Memory B cell (primary cell): Measurements from ENCODE around the gene FZR1.
A peak's percentile ranks its signal among the peaks of the same experiment; 100 is the strongest.

Source experiments
- ATAC-seq: fragments of 150-1000 bp; cut with Tn5 transposase; 2 replicates; pipeline ENCODE4 v1.10.0; 2021; ENCODE audit warnings: low read depth, mild to moderate bottlenecking, moderate library complexity
- DNase-seq, 2 donors: peaks; one replicate each; pipeline ENCODE4 v3.0.0; 2022; ENCODE audit warnings: low spot score in 2 of 2
- H3K27ac Mint-ChIP-seq: one replicate; pipeline ENCODE4 v1.8.0; 2022; ENCODE audit warnings: mild to moderate bottlenecking, moderate library complexity, mixed read lengths
- H3K27me3 Mint-ChIP-seq: one replicate; pipeline ENCODE4 v1.8.0; 2022; ENCODE audit warnings: mixed read lengths
- H3K36me3 Mint-ChIP-seq: one replicate; pipeline ENCODE4 v1.8.0; 2022; ENCODE audit warnings: mild to moderate bottlenecking, mixed read lengths
- H3K4me1 Mint-ChIP-seq: one replicate; pipeline ENCODE4 v1.8.0; 2022; ENCODE audit warnings: mixed read lengths
- H3K4me3 Mint-ChIP-seq: one replicate; pipeline ENCODE4 v1.8.0; 2022; ENCODE audit warnings: mild to moderate bottlenecking, moderate library complexity, mixed read lengths
- H3K9me3 Mint-ChIP-seq: one replicate; pipeline ENCODE4 v1.8.0; 2022; ENCODE audit warnings: mixed read lengths

FZR1 gene

DNA sequence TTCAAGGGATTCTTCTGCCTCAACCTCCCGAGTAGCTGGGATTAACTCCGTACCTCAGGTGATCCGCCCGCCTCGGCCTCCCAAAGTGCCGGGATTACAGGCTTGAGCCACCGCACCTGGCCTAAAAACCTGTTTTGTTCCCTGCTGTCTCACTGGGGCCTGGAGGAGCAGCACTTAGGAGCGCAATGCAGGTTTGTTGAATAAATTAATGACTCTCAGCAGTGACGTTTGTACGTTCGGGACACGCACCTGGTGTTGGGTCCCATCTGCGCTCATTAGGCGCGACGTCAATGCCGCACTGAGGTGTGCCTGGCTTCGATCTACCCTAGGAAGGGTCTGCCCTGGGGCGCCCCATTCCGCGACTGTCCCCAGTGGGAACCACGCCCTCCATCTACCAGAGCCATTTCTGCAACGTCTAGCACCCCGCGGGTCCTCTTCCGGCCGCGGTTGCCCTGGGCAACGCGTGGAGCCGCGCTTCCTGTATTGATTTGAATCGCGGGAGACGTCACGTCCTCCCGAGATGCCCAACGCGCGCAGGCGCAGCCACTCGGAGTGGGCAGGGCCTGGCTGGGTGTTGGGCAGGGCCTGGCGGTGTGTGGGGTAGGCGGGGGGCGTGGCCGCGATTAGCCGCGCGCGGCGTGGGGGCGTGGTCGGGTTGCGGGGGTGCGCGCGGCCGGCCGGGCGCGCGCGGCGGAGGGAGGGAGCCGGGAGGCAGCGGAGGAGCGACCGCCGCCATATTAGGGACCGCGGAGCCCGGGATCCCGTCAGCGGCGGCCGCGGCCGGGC lies at the start of gene FZR1:
Gene FZR1, plus strand, starts transcription at position 714 of the 786 bp plus-strand sequence. CDS start 16,679 bp downstream, outside the sequence.
- Mint-ChIP-seq H3K27ac (peak within 1 kb of the TSS; percentile 96), H3K27me3 (no peaks in the 10 kb centered on the region), H3K4me1 (peaks cover 29% of the 10 kb centered on the region), H3K4me3 (peak within 1 kb of the TSS; percentile 92), H3K9me3 (no peaks in the 10 kb centered on the region), H3K36me3 (peaks cover 5% of the 10 kb centered on the region)
- ATAC-seq: peak; percentile 90
- DNase-seq: peak; percentile 96 to 99

DNA sequence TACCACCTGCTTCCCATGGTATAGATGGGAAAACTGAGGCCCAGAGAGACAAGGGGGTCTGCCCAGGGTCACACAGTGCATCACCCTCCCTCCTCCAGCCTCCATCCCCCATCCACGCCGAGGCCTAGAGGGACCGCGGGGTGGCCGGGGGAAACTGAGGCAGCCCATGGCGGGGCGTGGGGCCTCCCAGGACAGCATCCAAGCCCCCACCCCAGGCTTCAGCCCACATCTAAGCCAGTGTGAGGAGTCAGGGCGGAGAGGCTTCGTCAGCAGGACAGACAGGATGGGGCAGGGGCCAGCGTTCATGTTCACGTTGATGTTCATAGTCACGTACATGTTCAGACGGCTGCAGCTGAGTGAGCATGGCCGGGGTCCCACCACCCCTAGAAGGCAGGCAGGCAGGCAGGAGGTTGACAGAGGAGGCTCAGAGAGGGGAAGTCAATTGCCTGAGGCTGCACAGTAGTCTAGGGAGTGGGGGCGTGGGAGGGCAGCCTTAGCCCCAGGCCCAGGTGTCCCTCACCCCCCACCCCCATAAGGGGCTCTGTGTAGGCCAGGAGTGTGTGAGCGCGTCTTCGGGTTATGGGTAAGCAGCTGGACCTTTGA lies 49.1 kb upstream of the FZR1 start:
- Mint-ChIP-seq H3K36me3 (peaks cover 10% of the 10 kb centered on the region), H3K27me3 (no peaks in the 10 kb centered on the region), H3K4me1 (no peaks in the 10 kb centered on the region), H3K9me3 (no peaks in the 10 kb centered on the region), H3K27ac (no peak overlapping the region), H3K4me3 (no peak overlapping the region)
- no peak for DNase-seq
- no peak for ATAC-seq

GRCh38 chr19:3457528-3458228 lies 48.4 kb upstream of the FZR1 start:
- peaks cover 7% of the 10 kb centered on the region for H3K36me3 Mint-ChIP-seq
- no peak overlapping the region for H3K27ac Mint-ChIP-seq
- DNase-seq: no peak
- H3K9me3 Mint-ChIP-seq: no peaks in the 10 kb centered on the region
- ATAC-seq: no peak
- no peak overlapping the region for H3K4me3 Mint-ChIP-seq
- H3K27me3 Mint-ChIP-seq: no peaks in the 10 kb centered on the region
- H3K4me1 Mint-ChIP-seq: no peaks in the 10 kb centered on the region

- Mint-ChIP-seq H3K27me3 (no peaks in the 10 kb centered on the region), H3K27ac (no peak overlapping the region), H3K4me3 (no peak overlapping the region), H3K9me3 (no peaks in the 10 kb centered on the region), H3K4me1 (no peaks in the 10 kb centered on the region), H3K36me3 (peaks cover 5% of the 10 kb centered on the region)
- DNase-seq: no peak
- ATAC-seq: no peak
Measured at GRCh38 chr19:3458229-3459088, 47.7 kb upstream of the FZR1 start.

- Mint-ChIP-seq H3K27ac (no peak overlapping the region), H3K36me3 (peaks cover 5% of the 10 kb centered on the region), H3K9me3 (no peaks in the 10 kb centered on the region), H3K27me3 (no peaks in the 10 kb centered on the region), H3K4me1 (no peaks in the 10 kb centered on the region), H3K4me3 (no peak overlapping the region)
- DNase-seq (no peak), ATAC-seq (no peak)
Measured at GRCh38 chr19:3459089-3459881, 46.8 kb upstream of the FZR1 start.

- H3K27me3 Mint-ChIP-seq: no peaks in the 10 kb centered on the region
Measured at GRCh38 chr19:3459965-3460582, 46.0 kb upstream of the FZR1 start.

DNA sequence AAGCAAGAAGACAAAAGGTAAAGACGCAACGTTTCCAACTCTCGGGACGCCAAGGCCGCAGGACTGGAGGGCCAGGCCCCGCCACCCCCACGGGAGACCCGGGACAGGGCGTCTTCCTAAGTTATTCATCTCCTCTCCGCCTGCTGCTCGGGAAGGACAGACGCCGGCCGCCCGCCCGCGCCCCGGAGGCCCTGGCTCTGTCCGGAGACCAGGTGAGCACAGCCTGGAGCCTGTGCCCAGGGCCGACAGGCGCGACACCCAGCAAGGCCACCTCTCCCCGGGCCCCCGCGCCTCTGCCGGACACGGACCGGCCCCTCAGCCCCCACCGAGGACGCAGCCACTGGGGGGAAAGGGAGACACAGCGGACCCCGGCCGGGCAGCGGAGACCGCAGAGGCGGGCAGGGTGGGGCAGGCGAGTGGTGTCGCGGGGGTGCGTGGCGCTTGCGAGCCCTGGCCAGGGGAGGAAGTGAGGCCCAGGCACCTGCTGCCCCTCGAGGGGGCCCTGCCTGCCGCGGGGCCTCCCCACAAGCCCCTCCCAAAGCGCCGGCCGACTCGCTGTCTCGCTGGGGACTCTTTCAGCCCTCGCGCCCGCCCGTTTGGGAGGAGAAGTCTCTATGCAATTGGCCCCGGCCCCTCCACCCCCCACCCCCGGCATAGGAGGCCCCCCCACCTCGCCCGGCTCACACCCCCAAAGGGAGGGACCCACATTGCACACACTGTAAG lies 43.0 kb upstream of the FZR1 start:
- DNase-seq (no peak), ATAC-seq (no peak)
- no peak overlapping the region for H3K27ac Mint-ChIP-seq
- H3K9me3 Mint-ChIP-seq: peaks cover 2% of the 10 kb centered on the region
- H3K4me3 Mint-ChIP-seq: no peak overlapping the region
- no peaks in the 10 kb centered on the region for H3K4me1 Mint-ChIP-seq
- no peaks in the 10 kb centered on the region for H3K27me3 Mint-ChIP-seq
- H3K36me3 Mint-ChIP-seq: peaks cover 8% of the 10 kb centered on the region

More at GRCh38 chr19:3459965-3460582, 46.0 kb upstream of the FZR1 start:
- no peaks in the 10 kb centered on the region for H3K4me1 Mint-ChIP-seq
- H3K27ac Mint-ChIP-seq: no peak overlapping the region
- H3K36me3 Mint-ChIP-seq: peaks cover 5% of the 10 kb centered on the region
- no peak overlapping the region for H3K4me3 Mint-ChIP-seq
- no peaks in the 10 kb centered on the region for H3K9me3 Mint-ChIP-seq
- DNase-seq (no peak), ATAC-seq (no peak)

DNA sequence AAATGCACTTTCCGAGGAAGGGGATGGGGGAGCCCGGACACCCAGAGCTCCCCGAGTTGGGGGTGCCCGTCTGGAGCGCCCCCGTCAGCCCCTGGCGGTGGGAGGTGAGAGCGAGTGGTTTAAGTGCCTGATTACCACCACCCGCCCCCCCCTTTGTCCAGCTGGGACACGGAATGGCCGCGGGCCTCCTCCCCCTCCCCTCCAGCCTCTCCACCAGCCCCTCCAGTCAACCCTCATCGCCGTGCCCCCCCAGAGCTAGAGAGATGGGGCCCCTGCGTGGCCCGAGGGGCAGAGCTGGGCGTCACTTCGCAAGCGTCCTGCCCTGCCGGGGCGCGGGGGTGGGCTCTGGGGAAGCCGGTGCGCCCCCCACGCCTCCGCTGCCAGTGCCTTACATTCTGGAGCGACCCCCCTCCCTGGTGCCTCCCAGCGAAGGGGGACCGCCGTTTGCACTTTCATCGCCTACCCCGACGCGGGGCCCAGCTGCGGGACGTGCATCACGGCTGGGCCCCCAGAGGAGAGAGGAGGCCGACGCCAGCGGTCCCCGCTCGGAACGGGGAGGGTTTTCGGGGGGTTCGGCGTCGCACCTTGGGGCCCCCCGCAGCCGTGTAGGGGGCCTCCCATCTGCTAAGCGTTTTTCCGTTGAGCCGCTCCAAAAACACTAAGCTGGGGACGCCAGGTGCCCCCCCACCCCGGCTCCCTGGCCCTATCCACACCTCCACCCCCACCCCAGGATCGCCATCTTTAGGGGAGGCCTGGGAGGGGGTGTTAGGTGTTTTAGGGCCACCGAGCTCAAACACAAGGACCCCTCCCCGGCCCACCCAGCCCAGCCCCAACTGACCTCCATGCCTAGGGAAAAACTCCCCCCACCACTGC lies 42.2 kb upstream of the FZR1 start:
- peaks cover 10% of the 10 kb centered on the region for H3K36me3 Mint-ChIP-seq

DNA sequence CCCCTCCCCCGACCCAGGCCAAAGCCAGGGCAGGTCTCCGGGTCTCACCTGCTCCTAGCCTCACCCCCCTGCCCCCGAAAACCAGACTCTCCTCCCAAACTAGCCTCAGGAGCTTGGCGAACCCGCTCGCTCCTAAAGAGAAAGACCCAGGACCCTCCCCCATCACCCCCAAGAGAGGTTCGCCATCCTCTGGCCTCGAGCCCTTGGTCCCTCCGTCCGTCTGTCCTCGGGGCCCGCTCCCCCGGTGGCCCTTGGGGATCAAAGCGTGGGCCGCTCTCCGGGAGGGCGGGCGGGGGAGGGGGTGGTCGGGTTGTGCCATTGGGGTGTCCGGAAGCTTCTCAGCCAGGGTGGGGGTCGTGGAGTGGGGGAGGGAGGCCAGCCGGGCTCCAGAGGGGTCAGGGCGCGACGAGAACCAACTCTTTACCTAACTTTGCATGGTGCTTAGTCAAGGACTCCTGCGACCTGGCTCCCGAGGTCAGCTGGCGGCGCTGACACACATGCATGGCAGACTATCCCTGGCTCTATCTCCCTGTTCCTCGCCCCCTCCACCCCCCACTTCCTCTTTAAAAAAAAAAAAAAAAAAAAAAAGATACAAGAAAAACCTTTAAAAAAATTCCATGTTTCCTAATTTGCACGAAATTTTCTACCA lies 41.4 kb upstream of the FZR1 start:
- Mint-ChIP-seq H3K27ac (no peak overlapping the region), H3K4me1 (no peaks in the 10 kb centered on the region), H3K36me3 (peaks cover 8% of the 10 kb centered on the region), H3K27me3 (peaks cover 1% of the 10 kb centered on the region), H3K9me3 (peaks cover 4% of the 10 kb centered on the region), H3K4me3 (no peak overlapping the region)
- no peak for ATAC-seq
- no peak for DNase-seq

More for the DNA sequence above, 42.2 kb upstream of the FZR1 start:
- H3K4me3 Mint-ChIP-seq: no peak overlapping the region
- no peak overlapping the region for H3K27ac Mint-ChIP-seq
- H3K27me3 Mint-ChIP-seq: peaks cover 1% of the 10 kb centered on the region
- H3K9me3 Mint-ChIP-seq: peaks cover 4% of the 10 kb centered on the region
- DNase-seq (no peak), ATAC-seq (no peak)
- H3K4me1 Mint-ChIP-seq: no peaks in the 10 kb centered on the region

DNA sequence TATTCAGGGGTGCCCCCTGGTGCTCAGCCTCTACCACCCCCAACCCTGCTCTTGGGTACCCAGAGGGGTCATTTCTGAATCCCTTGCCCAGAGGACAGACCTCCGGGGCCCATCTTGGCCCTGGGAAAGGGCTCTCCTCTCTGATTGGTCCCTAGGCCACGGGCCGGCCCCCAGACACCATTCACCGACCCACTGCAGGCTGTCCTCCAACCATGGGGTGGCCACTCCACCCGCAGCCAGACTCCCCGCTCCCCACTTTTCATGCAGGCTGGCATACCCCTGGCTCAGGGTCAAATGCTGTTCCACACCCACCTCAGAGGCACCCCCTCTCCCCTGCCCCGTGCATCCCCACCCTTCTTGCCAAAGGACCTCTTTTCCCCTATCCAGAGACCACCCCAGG lies 40.6 kb upstream of the FZR1 start:
- DNase-seq: no peak
- Mint-ChIP-seq H3K9me3 (peaks cover 4% of the 10 kb centered on the region), H3K4me1 (no peaks in the 10 kb centered on the region), H3K27ac (no peak overlapping the region), H3K36me3 (peaks cover 8% of the 10 kb centered on the region), H3K4me3 (no peak overlapping the region), H3K27me3 (peaks cover 2% of the 10 kb centered on the region)
- no peak for ATAC-seq

DNA sequence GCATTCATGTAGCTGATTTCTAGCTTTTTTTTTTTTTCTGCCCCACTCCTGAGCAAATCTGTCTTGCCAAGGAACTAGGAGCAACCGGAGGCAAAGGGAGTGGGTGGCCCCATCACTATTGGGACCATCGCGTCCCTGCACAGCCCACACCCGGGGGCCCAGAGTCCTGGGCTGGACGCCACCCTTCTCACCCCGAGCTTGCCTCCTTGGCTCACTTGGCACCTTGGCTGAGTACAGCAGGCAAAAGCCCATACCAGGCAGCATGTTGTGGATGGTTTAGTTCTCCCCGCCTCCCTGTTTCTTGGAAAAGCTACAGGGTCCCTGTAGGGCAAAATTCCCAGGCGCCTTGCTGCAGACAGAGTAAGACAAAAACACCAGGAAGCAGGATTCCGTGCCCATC lies 39.5 kb upstream of the FZR1 start:
- peaks cover 4% of the 10 kb centered on the region for H3K9me3 Mint-ChIP-seq
- no peak overlapping the region for H3K4me3 Mint-ChIP-seq
- no peaks in the 10 kb centered on the region for H3K4me1 Mint-ChIP-seq
- DNase-seq: no peak
- H3K27ac Mint-ChIP-seq: no peak overlapping the region
- no peak for ATAC-seq
- H3K27me3 Mint-ChIP-seq: peaks cover 4% of the 10 kb centered on the region
- H3K36me3 Mint-ChIP-seq: peaks cover 8% of the 10 kb centered on the region
